Fibroblast of the aortic adventitia (primary cell): ENCODE measurements around the gene OR51B2. TPM values are rescaled to one million over a fixed set of nuclear protein-coding genes. Genes with fewer than 3 reads are reported as not detected.
A peak's percentile ranks its signal among the peaks of the same experiment; 100 is the strongest.

Experiments used
- DNase-seq: peaks from one replicate; pipeline ENCODE4 v3.0.0-alpha.2; 2010; ENCODE audit warnings: low read depth
- H3K4me3 ChIP-seq: 2 replicates; pipeline ENCODE4 v1.5.1; 2011; ENCODE audit warnings: low read depth, mild to moderate bottlenecking, control low read depth, low read length, moderate library complexity
- total RNA-seq: library from RNA; depleted of rRNA; stranded (reverse); fragments of >200 nt; gene quantifications from 2 replicates; pipeline ENCODE4 v1.2.3, GENCODE V29; 2012; ENCODE audit warnings: low replicate concordance
- TF ChIP-seq, protein P1 (sequence below): IDR thresholded peaks from 2 replicates; pipeline ENCODE4 v1.5.1; 2011; ENCODE audit warnings: mild to moderate bottlenecking, low read length, control low read depth, inconsistent platforms; ENCODE audit not compliant: insufficient read depth

The OR51B2 gene
- total RNA-seq, 1 donor = not detected

DNA sequence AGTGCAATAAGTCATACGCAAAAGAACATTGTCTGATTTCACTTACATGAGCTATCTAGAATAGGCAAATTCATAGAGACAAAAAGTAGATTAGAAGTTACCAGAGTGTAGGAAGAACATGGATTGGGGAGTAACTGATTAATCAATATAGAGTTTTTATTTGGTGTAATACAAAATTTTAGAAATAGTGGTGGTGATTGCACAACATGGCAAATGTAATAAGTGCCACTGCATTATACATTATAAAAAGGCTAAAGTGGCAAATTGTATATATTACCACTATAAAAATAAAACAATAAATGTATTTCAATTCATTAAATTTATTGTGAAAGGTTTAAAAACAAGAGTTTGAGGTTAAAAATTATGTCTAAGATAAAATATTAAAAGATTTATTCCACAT lies 13.7 kb downstream of the OR51B2 start:
- H3K4me3 ChIP-seq = no peak overlapping the region
- no peak for DNase-seq
- TF ChIP-seq, protein P1, sequence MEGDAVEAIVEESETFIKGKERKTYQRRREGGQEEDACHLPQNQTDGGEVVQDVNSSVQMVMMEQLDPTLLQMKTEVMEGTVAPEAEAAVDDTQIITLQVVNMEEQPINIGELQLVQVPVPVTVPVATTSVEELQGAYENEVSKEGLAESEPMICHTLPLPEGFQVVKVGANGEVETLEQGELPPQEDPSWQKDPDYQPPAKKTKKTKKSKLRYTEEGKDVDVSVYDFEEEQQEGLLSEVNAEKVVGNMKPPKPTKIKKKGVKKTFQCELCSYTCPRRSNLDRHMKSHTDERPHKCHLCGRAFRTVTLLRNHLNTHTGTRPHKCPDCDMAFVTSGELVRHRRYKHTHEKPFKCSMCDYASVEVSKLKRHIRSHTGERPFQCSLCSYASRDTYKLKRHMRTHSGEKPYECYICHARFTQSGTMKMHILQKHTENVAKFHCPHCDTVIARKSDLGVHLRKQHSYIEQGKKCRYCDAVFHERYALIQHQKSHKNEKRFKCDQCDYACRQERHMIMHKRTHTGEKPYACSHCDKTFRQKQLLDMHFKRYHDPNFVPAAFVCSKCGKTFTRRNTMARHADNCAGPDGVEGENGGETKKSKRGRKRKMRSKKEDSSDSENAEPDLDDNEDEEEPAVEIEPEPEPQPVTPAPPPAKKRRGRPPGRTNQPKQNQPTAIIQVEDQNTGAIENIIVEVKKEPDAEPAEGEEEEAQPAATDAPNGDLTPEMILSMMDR = no peak

DNA sequence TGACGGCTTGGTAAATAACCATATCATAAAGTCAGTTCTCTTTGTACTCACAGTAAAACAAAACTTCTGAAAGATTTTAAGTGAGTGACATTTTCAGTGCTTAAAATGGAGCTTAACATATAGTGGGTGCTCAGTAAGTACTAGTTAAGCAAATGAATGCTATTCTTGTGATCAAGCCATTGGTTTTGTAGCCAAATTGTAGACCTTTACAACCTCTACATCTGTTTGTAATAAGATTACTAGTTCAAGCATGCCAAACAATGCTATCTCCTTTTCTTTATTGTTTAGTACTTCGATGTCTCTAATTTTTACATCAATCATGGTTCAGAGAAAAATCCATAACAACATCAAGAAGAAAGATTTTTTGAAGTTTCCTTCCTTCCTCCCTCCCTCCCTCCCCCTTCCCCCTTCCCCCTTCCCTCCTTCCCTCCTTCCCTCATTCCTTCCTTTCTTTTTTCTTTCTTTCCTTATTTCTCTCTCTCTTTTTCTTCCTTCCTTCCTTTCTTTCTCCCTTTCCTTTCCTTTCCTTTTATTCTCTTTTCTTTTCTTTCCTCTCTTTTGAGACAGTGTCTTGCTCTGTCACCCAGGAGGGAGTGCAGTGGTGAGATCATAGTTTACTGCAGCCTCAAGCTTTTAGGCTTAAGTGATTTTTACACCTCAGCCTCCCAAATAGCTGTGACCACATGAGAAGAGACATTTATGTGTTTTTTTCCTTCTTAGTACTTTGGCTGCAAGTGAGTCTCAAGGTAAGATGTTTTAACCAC lies 16.7 kb downstream of the OR51B2 start:
- TF ChIP-seq, protein P1 = no peak
- no peak overlapping the region for H3K4me3 ChIP-seq
- peak; percentile 34 for DNase-seq

GRCh38 chr11:5304046-5304445 lies 20.1 kb downstream of the OR51B2 start:
- TF ChIP-seq, protein P1 = no peak
- H3K4me3 ChIP-seq = no peak overlapping the region
- no peak for DNase-seq

DNA sequence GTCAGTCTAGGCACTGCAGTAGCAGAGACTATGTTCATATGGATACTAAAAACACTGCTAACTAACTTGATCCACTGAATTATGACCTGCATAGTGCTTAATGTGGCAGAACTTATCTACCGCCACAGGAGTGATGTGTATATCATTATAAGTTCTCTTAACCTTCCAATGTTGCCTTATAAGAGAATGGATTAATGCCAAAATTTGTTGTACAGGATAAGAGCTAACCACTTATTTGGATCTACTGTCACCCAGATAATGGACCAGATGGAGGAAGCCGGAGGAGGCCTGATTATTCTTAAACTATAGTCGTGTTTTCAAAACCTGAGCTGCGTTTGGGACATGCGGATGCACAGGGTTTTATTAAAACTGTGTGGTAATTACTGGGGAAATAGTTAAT lies 20.5 kb downstream of the OR51B2 start:
- H3K4me3 ChIP-seq = no peak overlapping the region
- DNase-seq = no peak
- TF ChIP-seq, protein P1 = no peak

- DNase-seq = no peak
- TF ChIP-seq, protein P1 = no peak
- H3K4me3 ChIP-seq = no peak within 1 kb of the TSS
These were observed 22.3 kb downstream of the OR51B2 start, which contains the start of gene OR51B4 for GRCh38 chr11:5301846-5302245. OR51B4 (minus strand) TSS chr11:5301946; CDS start chr11:5301946, 0 bp downstream.

- no peak overlapping the region for H3K4me3 ChIP-seq
- TF ChIP-seq, protein P1 = no peak
- DNase-seq = peak; percentile 22
These were observed 23.8 kb downstream of the OR51B2 start for GRCh38 chr11:5300251-5300650.
